Stimulated activated CD8-positive, alpha-beta memory T cell treated with anti-CD3 and anti-CD28 coated beads, Interleukin-15, amount 100 ng/mL, for 24 hours (primary cell): ENCODE data around the gene WIPF3.
"Not testable (repeated sequence)": the region's sequence is repeated elsewhere in the genome, so short reads cannot be mapped to it uniquely, and the experiment has no call there.

ENCODE experiments used
- DNase-seq: peaks from one replicate; pipeline ENCODE4 v3.0.0-alpha.2; 2020; ENCODE audit warnings: low read depth

The WIPF3 gene

DNA sequence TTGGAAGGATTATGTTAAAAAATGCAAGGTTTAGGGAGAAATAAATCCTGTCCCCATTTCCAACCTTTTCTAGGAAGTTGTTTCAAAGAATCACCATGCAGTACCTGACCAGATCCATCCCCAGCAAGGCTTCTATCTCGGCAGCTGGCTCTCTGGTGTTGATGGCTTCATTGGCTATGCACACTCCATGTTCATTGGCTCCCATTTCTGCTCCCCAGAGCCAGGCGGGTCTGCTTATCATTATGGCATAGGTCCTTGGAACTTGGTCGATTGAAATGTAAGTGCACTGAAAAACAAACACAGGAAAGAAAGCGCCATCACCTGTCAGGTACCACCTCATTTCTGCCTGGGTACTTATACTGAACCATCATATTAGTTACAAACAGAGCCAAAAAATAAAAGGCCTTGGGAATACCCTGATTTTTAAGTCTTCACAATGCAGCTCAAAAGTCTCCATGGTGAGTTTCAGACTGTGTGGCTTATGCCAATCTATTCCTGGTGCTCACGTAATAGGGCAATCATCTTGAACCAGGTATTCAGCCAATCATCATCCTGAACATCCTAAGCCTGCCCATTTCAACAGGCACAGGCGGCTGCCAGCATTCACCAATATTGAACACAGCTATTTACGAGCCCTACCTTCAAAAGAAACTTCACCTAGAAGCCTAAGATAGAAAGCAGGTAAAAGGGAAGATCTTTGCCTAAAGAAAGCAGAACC is 148.9 kb downstream of the WIPF3 start:
- no peak for DNase-seq

DNA sequence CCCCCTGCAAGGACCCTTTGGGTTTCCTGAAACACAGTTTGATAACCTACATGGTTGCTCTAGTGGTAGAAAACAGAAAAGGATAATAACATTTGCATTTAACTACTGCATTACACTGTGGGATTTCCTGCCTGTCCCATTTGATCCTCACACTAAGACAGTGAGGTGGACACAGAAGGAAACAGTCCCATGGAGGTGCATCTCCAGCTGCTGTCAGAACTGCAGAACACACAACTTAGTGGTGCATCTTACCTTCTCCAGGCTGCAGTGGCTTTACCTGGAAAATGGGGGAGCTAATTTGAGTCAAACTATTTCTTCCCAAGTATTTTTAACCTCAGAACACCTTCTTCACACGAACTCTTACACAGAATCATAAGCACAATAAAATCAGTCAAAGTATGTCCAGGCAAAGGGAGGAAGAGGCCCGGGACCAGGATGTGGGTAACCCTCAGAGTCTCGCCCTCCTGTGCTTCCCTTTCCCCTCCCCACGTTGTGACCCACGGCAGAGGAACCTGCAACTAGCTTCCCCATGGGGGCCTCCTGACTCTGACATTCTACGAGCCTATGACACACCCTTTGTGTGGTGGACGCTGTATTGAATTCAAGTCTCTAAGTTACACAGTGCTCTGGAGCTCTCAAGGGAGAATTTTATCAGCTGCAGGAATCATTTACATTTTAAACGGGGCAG is 149.6 kb downstream of the WIPF3 start:
- DNase-seq: no peak

DNA sequence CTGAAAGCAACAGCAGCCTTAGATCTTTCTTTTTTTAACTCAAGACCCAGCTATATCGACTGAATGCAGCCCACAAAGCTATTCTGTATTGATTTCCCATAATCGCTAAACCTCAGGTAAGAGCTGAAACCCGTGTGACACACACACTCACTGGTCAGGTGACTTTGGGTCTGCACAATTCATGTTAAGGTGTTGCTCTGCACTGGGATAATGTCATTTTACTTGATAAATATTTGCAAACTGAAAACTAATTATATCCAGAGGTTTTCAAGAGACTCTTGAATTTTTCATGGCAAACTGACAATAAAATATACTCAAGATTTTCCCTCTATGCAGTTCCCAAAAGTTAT is 150.2 kb downstream of the WIPF3 start:
- DNase-seq: no peak

DNA sequence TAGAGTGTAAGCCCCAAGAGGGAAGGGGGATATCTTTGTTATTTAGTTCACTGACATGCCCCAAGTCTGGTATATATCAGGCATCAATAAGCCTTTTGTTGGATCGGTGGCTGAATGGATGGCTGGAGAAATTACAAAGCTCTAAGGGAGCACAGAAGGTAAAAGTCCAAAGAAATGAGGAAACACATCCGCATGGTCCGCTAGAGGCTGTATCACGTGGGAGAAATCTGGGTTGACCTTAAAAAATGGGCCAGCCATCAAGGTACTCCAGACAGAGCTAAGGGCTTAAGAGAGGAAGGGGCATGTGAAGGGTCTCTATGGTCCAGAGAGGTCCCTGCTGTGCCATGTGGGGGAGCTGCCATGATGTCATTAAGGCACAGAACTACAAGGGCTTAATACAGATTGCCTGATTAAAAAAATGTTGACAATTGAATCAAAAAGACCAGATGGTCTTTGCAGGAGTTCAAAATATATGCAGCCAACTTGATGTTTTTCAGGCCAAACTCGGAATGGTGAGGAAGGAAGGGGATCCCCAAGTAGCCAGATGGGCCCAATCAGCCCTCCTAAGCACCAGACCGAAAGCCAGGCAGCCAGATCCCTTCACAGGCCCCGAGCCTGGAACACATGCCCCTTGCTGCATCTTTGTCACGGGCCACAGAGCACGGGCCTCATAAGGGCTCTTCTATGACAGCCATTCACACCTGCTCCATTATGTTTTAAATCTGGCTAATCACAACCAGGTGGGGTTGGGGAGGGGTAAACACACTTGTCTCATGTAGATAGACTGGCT is 151.4 kb downstream of the WIPF3 start:
- DNase-seq: no peak

DNA sequence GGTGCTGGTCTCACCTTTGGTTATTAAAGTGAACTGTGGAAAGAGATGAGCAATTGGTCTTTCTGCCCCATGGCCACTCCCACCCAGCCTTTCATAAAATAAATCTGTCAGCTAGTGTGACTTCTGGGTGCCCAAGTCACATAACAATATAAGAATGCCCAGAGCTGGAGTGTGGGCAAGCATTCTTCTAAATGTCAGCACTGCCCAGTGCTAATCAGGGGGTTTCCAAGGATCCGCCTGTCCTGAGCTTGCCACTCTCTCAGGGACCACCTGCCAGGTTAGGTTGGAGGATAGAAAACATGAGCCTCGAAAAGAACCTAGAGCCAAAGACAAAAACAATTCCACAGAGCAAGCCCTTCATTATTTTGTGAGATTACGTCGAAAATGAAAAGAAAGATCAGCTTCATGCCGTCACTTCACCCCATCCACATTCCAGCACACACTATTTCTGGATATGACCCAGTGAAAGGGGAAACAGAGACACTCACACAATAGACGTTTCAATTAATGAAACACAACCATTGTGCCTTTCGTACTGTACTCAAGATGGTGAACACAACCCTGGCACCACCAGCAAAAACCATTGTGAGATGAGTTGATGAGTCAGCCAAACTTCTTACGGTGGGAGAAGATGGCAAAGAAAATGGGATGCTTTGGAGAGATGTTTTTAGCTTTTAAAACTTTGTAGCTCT is 152.5 kb downstream of the WIPF3 start:
- no peak for DNase-seq

DNA sequence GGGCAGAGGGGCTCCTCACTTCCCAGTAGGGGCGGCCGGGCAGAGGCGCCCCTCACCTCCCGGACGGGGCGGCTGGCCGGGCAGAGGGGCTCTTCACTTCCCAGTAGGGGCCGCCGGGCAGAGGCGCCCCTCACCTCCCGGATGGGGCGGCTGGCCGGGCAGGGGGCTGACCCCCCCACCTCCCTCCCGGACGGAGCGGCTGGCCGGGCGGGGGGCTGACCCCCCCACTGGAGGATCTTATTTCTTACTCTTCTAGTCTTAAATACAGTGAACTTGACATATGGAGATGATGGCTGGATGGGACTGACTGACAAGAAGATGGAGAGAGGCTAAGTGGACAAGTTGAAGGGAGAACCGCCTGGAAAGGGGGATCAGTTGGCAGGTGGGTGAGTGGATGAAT is 155.3 kb downstream of the WIPF3 start:
- not testable (repeated sequence) for DNase-seq

DNA sequence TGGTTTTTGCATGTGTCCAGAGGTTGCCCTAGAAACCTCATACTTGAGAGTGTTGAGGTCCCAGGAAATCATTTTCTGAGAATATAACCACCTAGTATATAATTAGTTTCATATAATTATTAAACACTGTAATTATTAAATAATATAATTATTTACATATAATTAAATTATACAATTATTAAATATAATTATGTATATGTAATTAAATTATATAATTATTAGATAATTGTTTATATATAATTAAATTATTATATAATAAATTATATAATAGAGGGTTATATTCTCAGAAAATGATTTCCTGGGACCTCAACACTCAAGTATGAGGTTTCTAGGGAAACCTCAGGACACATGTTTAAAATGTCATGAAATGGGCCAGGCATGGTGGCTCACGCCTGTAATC is 155.7 kb downstream of the WIPF3 start:
- DNase-seq: no peak

DNA sequence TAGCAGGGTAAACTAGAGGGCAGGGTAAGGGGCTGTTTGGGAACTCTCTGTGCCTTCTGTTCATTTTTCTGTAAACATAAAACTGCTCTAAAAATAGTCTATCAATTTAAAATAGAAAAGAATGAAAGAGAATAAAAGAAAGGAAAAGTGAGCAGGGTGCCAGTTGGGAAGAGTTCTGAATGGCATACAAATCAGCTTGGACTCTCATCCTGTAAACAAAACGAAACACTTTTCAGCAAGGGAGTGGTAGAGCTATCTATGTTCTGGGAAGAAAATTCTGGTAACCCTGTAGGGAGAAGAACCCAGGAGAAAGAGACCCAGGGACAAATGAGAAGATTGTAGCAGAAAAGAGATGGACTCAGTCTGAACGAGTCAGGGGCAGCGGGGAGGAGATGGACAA is 158.7 kb downstream of the WIPF3 start:
- DNase-seq: no peak
